ENCODE data around the gene KIFC3.
"Not testable (repeated sequence)": the region's sequence is repeated elsewhere in the genome, so short reads cannot be mapped to it uniquely, and the experiment has no call there.

KIFC3 gene

DNA sequence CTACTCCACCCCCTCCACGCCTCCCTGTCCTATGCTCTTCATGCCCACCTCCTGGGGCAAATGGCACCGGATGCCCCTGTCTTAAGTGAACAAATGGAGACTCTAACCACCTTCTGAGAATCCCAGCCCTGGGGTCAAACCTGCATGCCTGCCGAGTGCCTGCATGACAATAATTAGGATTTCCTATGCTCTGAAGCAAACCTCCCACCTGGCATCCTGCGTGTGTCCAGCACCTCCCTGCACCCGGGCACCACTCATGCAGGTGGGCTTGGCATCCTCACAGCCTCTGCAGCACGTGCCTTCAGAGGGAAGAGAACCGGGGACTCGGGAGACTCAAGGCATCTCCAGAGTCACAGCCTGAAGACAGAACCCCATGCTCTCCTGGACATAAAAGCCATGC lies 11.2 kb upstream of the KIFC3 start:
- Histone ChIP-seq H3K27ac (ENCODE audit: low read length) (no peak overlapping the region), H2AFZ (ENCODE audit: low read depth, low read length) (no peak overlapping the region), H3K9me3 (ENCODE audit: insufficient read depth, low read length) (no peaks in the 10 kb centered on the region), H3K36me3 (replicated peaks; ENCODE audit: low read depth, low read length) (no peaks in the 10 kb centered on the region), H3K4me3 (ENCODE audit: low read length) (no peak overlapping the region), H3K4me1 (ENCODE audit: low read length) (peaks cover 16% of the 10 kb centered on the region), H3K79me2 (ENCODE audit: low read length) (no peaks in the 10 kb centered on the region), H4K20me1 (ENCODE audit: insufficient read depth, low read length) (no peaks in the 10 kb centered on the region), H3K27me3 (ENCODE audit: low read depth, low read length) (no peaks in the 10 kb centered on the region), H3K9ac (ENCODE audit: low read length) (no peak overlapping the region), H3K4me2 (ENCODE audit: low read length) (no peak overlapping the region)
- no peak for TF ChIP-seq EZH2phosphoT487 (IDR thresholded peaks at IDR 0.05; ENCODE audit: low read depth)
- TF ChIP-seq, protein P1, sequence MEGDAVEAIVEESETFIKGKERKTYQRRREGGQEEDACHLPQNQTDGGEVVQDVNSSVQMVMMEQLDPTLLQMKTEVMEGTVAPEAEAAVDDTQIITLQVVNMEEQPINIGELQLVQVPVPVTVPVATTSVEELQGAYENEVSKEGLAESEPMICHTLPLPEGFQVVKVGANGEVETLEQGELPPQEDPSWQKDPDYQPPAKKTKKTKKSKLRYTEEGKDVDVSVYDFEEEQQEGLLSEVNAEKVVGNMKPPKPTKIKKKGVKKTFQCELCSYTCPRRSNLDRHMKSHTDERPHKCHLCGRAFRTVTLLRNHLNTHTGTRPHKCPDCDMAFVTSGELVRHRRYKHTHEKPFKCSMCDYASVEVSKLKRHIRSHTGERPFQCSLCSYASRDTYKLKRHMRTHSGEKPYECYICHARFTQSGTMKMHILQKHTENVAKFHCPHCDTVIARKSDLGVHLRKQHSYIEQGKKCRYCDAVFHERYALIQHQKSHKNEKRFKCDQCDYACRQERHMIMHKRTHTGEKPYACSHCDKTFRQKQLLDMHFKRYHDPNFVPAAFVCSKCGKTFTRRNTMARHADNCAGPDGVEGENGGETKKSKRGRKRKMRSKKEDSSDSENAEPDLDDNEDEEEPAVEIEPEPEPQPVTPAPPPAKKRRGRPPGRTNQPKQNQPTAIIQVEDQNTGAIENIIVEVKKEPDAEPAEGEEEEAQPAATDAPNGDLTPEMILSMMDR (IDR thresholded peaks at IDR 0.05; ENCODE audit: low read depth, low read length): no peak

DNA sequence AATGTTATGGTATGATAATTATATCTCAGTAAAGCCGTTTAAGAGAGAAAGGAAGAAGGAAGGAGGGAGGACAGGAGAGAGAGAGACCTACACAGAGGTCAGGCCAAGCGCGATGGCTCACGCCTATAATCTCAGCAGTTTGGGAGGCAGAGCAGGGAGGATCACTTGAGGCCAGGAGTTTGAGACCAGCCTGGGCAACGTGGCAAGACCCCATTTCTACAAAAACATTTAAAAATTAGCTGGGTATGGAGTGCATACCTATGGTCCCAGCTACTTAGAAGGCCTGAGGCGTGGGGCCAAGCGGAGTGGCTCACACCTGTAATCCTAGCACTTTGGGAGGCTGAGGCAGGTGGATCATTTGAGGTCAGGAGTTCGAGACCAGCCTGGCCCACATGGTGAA lies 9.0 kb upstream of the KIFC3 start:
- not testable (repeated sequence) for H3K36me3 ChIP-seq (replicated peaks; ENCODE audit: low read depth, low read length); H3K79me2 ChIP-seq (ENCODE audit: low read length); H3K27me3 ChIP-seq (ENCODE audit: low read depth, low read length); H4K20me1 ChIP-seq (ENCODE audit: insufficient read depth, low read length); H3K4me2 ChIP-seq (ENCODE audit: low read length); H3K9ac ChIP-seq (ENCODE audit: low read length); H3K9me3 ChIP-seq (ENCODE audit: insufficient read depth, low read length); H3K4me3 ChIP-seq (ENCODE audit: low read length); H2AFZ ChIP-seq (ENCODE audit: low read depth, low read length); H3K27ac ChIP-seq (ENCODE audit: low read length)
- peaks cover 23% of the 10 kb centered on the region for H3K4me1 ChIP-seq (ENCODE audit: low read length)

- H3K4me2 ChIP-seq (ENCODE audit: low read length): peak overlapping the region; percentile 5
- no peaks in the 10 kb centered on the region for H3K36me3 ChIP-seq (replicated peaks; ENCODE audit: low read depth, low read length)
- H3K27ac ChIP-seq (ENCODE audit: low read length): no peak overlapping the region
- no peaks in the 10 kb centered on the region for H3K79me2 ChIP-seq (ENCODE audit: low read length)
- H3K9ac ChIP-seq (ENCODE audit: low read length): no peak overlapping the region
- no peaks in the 10 kb centered on the region for H3K9me3 ChIP-seq (ENCODE audit: insufficient read depth, low read length)
- H3K4me1 ChIP-seq (ENCODE audit: low read length): peaks cover 23% of the 10 kb centered on the region
- no peaks in the 10 kb centered on the region for H4K20me1 ChIP-seq (ENCODE audit: insufficient read depth, low read length)
- TF ChIP-seq, protein P1 (IDR thresholded peaks at IDR 0.05; ENCODE audit: low read depth, low read length): no peak
- no peak for TF ChIP-seq EZH2phosphoT487 (IDR thresholded peaks at IDR 0.05; ENCODE audit: low read depth)
- peaks cover 15% of the 10 kb centered on the region for H3K27me3 ChIP-seq (ENCODE audit: low read depth, low read length)
- no peak overlapping the region for H3K4me3 ChIP-seq (ENCODE audit: low read length)
- peak overlapping the region; percentile 3; the same call in 1 of the 2 replicates for H2AFZ ChIP-seq (ENCODE audit: low read depth, low read length)
Measured at GRCh38 chr16:57810197-57811031, 8.1 kb upstream of the KIFC3 start.

- H3K79me2 ChIP-seq (ENCODE audit: low read length): no peaks in the 10 kb centered on the region
- H3K4me3 ChIP-seq (ENCODE audit: low read length): no peak overlapping the region
- no peak overlapping the region for H3K9ac ChIP-seq (ENCODE audit: low read length)
- peaks cover 18% of the 10 kb centered on the region for H3K27me3 ChIP-seq (ENCODE audit: low read depth, low read length)
- H3K36me3 ChIP-seq (replicated peaks; ENCODE audit: low read depth, low read length): no peaks in the 10 kb centered on the region
- H3K4me1 ChIP-seq (ENCODE audit: low read length): peaks cover 19% of the 10 kb centered on the region
- H3K9me3 ChIP-seq (ENCODE audit: insufficient read depth, low read length): no peaks in the 10 kb centered on the region
- H2AFZ ChIP-seq (ENCODE audit: low read depth, low read length): no peak overlapping the region
- H3K27ac ChIP-seq (ENCODE audit: low read length): no peak overlapping the region
- TF ChIP-seq, protein P1 (IDR thresholded peaks at IDR 0.05; ENCODE audit: low read depth, low read length): no peak
- TF ChIP-seq EZH2phosphoT487 (IDR thresholded peaks at IDR 0.05; ENCODE audit: low read depth): no peak
- H4K20me1 ChIP-seq (ENCODE audit: insufficient read depth, low read length): no peaks in the 10 kb centered on the region
- H3K4me2 ChIP-seq (ENCODE audit: low read length): peak overlapping the region; percentile 5; the same call in 1 of the 2 replicates
Measured at GRCh38 chr16:57809276-57810196, 7.2 kb upstream of the KIFC3 start.

All from OCI-LY3 (cell line).